HG03103 (cell line): ENCODE results near the gene OPA3.

Source experiments
- ATAC-seq: cut with Tn5 transposase; IDR thresholded peaks from one replicate; pipeline ENCODE4 v1.9.1; 2021; ENCODE audit warnings: low read depth; ENCODE audit not compliant: unreplicated experiment

Gene OPA3

DNA sequence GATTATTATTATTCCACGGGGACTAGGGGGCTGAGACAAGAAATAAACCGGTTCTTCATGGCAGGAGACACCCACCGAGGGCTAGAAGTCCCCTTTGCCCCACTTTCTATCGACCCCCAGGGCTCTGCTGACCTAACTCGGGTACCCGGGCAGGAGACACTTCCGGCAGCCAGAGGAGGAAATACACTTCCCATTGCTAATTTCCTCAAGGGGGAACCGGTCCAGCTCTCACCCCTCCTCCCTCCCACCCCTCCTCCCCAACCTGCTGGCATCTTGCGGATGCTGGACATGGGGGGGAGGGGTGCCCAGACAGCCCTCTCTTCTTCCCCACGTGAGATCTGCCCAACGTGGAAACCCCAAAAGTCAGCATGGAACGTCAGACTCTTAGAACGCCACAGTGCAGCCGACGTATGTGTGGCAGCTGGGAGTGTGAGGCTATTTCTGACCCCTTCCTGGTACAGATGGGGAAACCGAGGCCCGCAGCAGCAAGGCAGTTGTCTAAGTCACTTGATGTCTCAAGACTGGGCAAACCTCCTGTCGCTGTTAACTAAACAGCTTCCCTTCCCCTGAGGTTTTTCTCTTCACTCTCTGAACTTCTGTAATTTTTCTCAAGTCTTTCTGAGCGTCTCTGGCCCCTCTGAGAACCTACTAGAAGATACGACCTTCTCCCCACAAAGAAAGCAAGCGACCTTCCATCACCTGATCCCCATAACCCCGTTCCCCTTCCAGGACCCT lies 13.8 kb upstream of the OPA3 start:
- no peak for ATAC-seq

- no peak for ATAC-seq
Observed at GRCh38 chr19:45597425-45598111, 13.0 kb upstream of the OPA3 start.

DNA sequence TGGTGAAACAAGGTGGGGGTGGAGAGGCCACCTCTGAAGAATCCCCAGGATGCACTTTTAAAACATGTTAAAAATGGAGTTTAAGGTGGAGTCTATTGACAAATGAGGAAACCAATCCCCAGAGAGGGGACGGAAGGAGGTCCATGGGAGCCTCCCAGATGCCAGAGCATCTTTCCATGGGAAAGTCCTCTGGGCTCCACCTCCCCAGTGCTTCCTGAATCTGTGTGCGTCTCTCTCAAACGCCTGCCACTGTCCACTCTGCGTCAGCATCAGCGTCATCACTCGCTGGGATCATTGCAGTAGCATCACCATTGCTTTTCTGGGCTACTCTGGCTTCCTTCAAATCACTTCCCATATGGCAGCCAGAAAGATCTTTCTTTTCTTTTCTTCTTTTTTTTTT lies 11.2 kb upstream of the OPA3 start:
- no peak for ATAC-seq

DNA sequence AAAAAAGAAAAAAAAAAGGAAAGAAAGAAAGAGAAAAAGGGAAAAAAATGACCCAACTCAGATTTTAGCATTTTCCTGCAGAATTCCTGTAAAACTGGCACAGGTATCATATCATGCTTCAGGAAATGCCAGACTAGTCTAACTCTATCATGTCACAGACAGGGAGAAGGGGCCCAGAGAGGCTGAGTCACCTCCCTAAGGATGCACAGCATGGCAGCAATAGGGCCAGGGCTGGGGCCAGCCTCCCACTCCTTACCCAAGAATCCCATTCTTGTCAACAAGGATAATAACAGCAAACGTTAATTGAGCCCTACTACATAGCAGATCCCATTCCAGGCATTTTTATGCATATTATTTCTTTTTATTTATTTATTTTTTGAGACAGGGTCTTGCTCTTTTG lies 8.9 kb upstream of the OPA3 start:
- ATAC-seq: no peak

- ATAC-seq: no peak
Observed at GRCh38 chr19:45592366-45592765, 7.8 kb upstream of the OPA3 start.

DNA sequence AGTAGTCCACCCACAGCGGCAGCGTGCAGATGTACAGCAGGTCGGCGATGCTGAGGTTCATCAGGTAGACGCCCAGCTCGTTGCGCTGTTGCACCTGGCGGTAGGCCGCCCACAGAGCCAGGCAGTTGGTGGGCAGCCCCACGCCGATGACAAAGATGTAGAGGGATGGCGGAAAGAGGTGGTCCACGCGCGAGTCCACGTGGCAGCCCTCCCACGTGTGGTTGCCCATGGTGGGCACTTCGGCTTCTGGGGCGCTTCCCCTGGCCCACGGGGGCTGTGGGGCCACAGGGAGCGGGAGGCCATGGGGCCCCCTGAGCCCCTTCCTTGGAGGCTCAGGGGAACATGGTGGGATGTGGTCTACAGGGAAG lies 7.0 kb upstream of the OPA3 start:
- ATAC-seq: no peak

DNA sequence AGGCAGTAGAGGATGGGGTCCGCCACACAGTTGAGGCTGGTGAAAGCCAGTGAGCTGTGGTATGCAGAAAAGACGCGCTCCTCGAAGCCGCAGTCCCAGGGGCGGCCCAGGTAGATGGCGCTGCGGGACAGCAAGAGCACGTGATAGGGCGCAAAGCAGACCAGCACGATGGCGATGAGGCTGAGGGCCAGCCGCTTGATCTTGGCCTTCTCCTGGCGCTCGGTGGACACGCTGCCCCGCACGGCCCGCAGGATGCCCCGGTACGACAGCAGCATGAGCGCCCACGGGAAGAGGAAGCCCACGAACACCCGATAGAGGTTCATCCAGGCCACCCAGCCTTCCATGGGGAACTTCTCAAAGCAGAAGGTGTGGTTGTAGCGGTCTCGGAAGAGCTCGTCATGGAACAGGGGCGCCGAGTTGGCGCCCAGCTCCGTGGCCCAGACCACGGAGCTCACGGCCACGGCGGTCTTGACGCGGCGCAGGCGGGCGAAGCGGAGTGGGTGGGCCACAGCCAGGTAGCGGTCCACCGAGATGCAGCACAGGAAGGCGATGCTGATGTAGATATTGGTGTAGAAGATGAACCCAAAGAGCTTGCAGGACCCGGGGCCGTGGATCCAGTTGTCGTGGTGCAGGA lies 6.5 kb upstream of the OPA3 start:
- no peak for ATAC-seq

DNA sequence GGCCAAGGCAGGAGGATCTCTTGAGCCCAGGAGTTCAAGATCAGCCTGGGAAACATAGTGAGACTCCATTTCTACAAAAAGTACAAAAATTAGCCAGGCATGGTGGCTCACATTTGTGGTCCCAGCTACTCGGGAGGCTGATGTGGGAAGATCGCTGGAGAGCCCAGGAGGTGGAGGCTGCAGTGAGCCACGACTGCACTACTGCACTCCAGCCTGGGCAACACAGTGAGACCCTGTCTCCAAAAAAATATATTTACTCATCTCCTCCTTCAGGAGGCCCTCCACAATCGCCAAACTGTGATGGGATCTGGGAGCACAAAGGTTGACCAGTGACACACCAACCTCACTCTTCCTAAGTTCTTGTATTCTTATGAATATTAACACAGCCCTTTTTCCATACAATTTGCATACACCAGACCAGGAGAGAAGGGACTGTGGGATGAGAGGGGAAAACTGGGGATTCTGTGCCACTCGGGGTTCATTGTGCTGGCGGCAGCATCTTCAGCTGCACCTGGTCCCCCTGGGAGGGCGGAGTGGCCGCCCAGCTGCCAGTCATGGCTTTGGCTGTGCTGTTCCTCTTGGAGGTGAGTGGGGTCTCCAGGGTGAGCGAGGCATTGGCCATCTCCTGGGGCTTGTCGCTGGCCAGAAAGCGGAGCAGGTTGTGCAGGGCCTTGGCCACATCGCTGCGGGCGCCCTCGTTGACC lies 5.8 kb upstream of the OPA3 start:
- no peak for ATAC-seq

GRCh38 chr19:45589768-45590167 lies 5.2 kb upstream of the OPA3 start:
- ATAC-seq: no peak

DNA sequence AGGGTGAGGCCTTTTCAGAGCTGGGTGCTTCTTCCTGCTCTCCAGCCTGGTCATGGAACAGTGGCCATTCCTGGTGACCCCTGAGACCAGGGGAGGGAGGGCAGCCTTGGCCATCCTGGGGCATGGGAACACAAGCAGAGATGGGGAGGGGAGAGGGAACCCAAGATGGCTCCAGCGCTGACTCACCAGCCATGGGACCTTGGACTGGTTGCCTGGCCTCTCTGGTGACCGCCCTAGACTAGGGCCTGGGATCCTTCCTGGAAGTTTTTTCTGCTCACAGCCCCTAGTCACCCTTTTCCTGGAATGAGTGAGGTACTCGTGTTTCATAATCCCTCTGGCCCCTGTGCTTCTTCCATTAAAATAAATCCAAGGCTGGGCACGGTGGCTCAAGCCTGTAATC lies 3.3 kb upstream of the OPA3 start:
- no peak for ATAC-seq

GRCh38 chr19:45585158-45585577 lies 566 bp upstream of the OPA3 start:
- no peak for ATAC-seq

- ATAC-seq: no peak
Observed at GRCh38 chr19:45581576-45581975, 3.0 kb downstream of the OPA3 start.

DNA sequence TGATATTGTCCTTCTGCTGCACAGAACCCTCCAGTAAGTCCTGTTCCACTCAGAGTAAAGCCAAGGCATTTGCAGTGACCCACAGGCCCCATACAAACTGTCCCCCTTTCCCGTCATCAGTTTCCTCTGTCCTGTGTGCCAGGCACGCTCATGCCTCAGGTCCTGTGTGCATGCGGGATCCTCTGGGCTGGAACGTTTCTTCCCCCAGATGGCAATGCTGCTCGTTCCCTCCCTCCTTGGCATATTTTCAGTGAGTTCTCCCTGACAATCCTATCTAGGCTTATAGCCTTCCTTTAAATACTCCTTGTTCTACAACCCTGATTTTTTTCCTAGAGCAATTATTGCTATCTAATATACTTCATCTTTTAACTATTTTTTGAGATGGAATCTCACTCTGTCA lies 5.7 kb downstream of the OPA3 start:
- ATAC-seq: no peak

DNA sequence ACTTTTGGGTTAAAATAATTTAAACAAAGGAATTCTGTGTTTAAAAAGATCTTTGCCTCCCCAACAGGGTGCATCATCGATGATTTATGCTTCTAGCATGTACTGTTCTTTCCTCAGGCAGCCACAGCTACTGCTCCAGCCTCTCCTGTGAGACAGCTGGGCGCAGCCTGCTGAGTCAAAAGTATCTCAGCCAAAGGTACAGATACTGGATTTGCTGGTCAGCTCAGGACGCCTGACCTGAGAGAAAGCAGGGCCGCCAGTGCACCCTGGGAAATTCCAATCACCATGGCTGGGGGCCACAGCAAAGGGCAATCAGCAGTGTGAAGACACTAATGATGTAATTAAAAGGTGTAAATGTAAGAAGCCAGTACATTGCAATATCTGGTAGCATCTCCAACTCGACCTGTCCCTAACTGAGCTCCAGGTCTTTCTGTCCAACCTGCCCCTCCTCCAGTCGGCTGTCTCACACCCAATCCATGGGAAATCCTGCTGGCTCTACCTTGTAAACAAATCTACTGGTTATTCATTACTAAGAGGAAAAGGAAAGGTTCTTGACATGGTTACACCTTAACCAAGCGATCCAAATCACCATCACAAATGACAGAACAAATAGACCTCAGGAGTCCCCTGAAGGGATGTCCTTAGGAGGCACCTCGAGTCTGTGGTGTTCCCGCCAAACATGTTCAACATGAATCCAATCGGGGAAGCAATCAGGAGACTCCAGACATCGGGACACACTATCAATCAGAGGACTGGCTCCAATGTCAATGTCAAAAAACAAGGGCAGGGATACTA lies 7.3 kb downstream of the OPA3 start:
- no peak for ATAC-seq

DNA sequence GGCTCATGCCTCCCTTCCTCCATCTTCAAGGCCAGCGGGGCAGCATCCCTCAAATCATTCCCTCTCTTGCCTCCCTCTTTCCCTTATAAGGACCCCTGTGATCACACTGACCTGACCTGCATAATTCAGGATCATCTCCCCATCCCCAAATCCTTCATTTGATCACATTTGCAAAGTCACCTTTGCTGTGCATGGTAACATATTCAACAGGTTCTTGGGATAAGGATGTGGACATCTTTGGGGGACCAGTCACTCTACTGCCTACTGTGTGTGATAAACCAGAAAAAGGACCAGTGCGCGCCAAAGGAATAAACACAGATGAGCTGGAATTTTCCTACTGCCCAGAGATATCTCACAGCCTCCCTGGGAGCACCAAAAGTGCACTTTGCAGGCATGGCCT lies 7.9 kb downstream of the OPA3 start:
- ATAC-seq: no peak

DNA sequence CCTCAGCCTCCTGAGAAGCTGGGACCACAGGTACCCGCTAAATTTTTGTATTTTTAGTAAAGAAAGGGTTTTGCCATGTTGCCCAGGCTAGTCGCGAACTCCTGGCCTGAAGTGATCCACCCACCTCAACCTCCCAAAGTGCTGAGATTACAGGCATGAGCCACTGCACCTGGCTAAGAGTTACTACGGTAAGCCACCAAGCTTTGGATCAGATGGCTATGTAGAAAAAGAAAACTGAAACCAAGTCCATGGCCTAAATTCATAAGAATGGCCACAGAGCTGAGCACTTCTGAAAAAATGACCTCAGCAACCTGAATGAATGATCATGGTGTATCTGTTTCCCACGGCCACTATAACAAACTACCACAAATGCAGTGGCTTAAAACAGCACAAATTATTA lies 9.4 kb downstream of the OPA3 start:
- no peak for ATAC-seq

GRCh38 chr19:45574526-45574925 lies 10.1 kb downstream of the OPA3 start:
- ATAC-seq: no peak

DNA sequence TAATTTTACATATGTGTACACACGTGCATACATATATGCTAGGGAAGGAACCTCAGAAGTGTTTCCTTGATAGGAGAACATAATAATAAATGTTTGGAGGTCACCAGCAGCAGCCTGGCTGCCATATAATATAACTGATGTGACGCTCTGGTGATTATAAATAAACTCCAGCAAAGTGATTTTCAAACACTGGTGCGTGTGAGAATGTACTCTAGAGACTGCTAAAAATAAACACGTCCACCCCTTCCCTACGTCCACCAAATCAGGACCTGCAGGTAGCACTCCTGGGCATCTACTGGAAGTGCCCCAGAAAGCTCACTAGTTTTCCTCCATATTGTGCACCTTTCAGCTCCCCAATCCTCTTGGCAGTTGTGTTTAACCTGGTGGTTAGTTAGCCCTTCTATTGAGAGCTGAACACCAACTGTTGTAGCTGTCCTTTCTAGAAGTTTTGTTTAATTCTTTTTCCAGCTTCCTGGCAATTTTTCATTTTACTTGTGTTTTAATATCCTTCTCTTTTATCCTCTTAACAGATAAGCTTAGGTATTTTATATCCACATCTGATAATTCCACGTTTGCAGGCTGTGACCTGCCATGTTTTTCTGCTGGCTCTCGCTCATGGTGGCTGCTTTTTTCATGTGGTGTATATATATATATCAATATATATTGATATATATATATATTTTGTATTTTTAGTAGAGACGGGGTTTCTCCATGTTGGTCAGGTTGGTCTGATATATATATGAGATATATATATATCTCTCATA lies 13.0 kb downstream of the OPA3 start:
- no peak for ATAC-seq

- no peak for ATAC-seq
Observed at GRCh38 chr19:45569619-45570421, 14.8 kb downstream of the OPA3 start.
